Brain pericyte (primary cell): ENCODE measurements around the gene CHST11.

Source experiments
- DNase-seq: peaks from one replicate; pipeline ENCODE4 v3.0.0-alpha.2; 2012; ENCODE audit warnings: low read depth, low spot score

CHST11 gene

GRCh38 chr12:104673294-104673693 is 216.5 kb downstream of the CHST11 start:
- DNase-seq = no peak

GRCh38 chr12:104673696-104674482 is 217.1 kb downstream of the CHST11 start:
- DNase-seq = no peak

GRCh38 chr12:104676636-104677035 is 219.9 kb downstream of the CHST11 start:
- no peak for DNase-seq

GRCh38 chr12:104677441-104678089 is 220.8 kb downstream of the CHST11 start:
- DNase-seq = no peak

GRCh38 chr12:104680070-104680469 is 223.3 kb downstream of the CHST11 start:
- DNase-seq = no peak

GRCh38 chr12:104680491-104680890 is 223.7 kb downstream of the CHST11 start:
- no peak for DNase-seq

- no peak for DNase-seq
These were observed 224.4 kb downstream of the CHST11 start for GRCh38 chr12:104681012-104681690.

- DNase-seq = no peak
These were observed 226.1 kb downstream of the CHST11 start for GRCh38 chr12:104682790-104683279.

GRCh38 chr12:104683831-104684503 is 227.2 kb downstream of the CHST11 start:
- DNase-seq = no peak

- DNase-seq = peak; percentile 45
These were observed 228.1 kb downstream of the CHST11 start for GRCh38 chr12:104684884-104685283.

- no peak for DNase-seq
These were observed 228.6 kb downstream of the CHST11 start for GRCh38 chr12:104685366-104685765.

GRCh38 chr12:104686196-104686595 is 229.4 kb downstream of the CHST11 start:
- no peak for DNase-seq

- DNase-seq = no peak
These were observed 231.2 kb downstream of the CHST11 start for GRCh38 chr12:104687823-104688573.

- DNase-seq = no peak
These were observed 232.9 kb downstream of the CHST11 start for GRCh38 chr12:104689635-104690034.

GRCh38 chr12:104691721-104692556 is 235.2 kb downstream of the CHST11 start:
- no peak for DNase-seq

GRCh38 chr12:104692557-104693218 is 235.9 kb downstream of the CHST11 start:
- no peak for DNase-seq

GRCh38 chr12:104693493-104693892 is 236.7 kb downstream of the CHST11 start:
- DNase-seq = no peak

- DNase-seq = no peak
These were observed 237.4 kb downstream of the CHST11 start for GRCh38 chr12:104694161-104694560.

- no peak for DNase-seq
These were observed 238.0 kb downstream of the CHST11 start for GRCh38 chr12:104694711-104695110.
